GM12872 (cell line): Measurements from ENCODE around the gene AVPR1A.

Experiments
- CTCF ChIP-seq: IDR thresholded peaks from 3 replicates; pipeline ENCODE4 v1.5.1; 2011; ENCODE audit warnings: low read depth, mild to moderate bottlenecking, low read length, moderate library complexity; ENCODE audit not compliant: insufficient read depth

The AVPR1A gene

GRCh38 chr12:63132201-63132600, 18.8 kb downstream of the AVPR1A start:
- no peak for TF ChIP-seq CTCF

- no peak for TF ChIP-seq CTCF
These were observed 21.1 kb downstream of the AVPR1A start for GRCh38 chr12:63129927-63130326.

GRCh38 chr12:63124778-63125177, 26.2 kb downstream of the AVPR1A start:
- TF ChIP-seq CTCF, result no peak

- TF ChIP-seq CTCF, result peak; percentile 67; the same call in 2 of the 3 replicates
These were observed 47.4 kb downstream of the AVPR1A start for GRCh38 chr12:63103494-63104131.

- TF ChIP-seq CTCF, result no peak
These were observed 49.1 kb downstream of the AVPR1A start for GRCh38 chr12:63101920-63102319.

GRCh38 chr12:63098851-63099250, 52.1 kb downstream of the AVPR1A start:
- no peak for TF ChIP-seq CTCF

GRCh38 chr12:63095369-63095980, 55.5 kb downstream of the AVPR1A start:
- no peak for TF ChIP-seq CTCF
